Fibroblast of lung (primary cell): ENCODE measurements around the gene FJX1.

Experiments
- CTCF ChIP-seq, 2 donors: IDR thresholded peaks in 1 of 2; conservative IDR thresholded peaks in 1 of 2; 1 replicate in 1 of 2; 2 replicates in 1 of 2; pipeline ENCODE4 v1.5.1; 2011 to 2012; ENCODE audit warnings: low read length in 2 of 2, control low read depth in 1 of 2, inconsistent platforms in 1 of 2, low read depth in 1 of 2, mild to moderate bottlenecking in 1 of 2
- EZH2 ChIP-seq: IDR thresholded peaks from 2 replicates; pipeline ENCODE4 v1.5.1; 2012; ENCODE audit warnings: low read length, control low read depth, mild to moderate bottlenecking; ENCODE audit errors: missing control alignments

GRCh38 chr11:35589281-35589680 is 29.0 kb upstream of the FJX1 start:
- no peak for TF ChIP-seq CTCF (conservative IDR thresholded peaks at IDR 0.05 in 1 of 2, IDR thresholded peaks at IDR 0.05 in 1 of 2; ENCODE audit: low read depth in 1 of 2, low read length in 2 of 2)
- no peak for TF ChIP-seq EZH2
